CD14-positive monocyte (primary cell): ENCODE measurements around the gene GGA1. TPM values are rescaled to one million over a fixed set of nuclear protein-coding genes. Genes with fewer than 3 reads are reported as not detected.

ENCODE experiments used
- DNase-seq, 3 donors: peaks; one replicate each; pipeline ENCODE4 v3.0.0-alpha.2; 2011 to 2022
- H2AFZ ChIP-seq: 2 replicates; pipeline ENCODE4 v1.6.0; 2012; ENCODE audit warnings: mild to moderate bottlenecking, low read depth, low read length, inconsistent platforms; ENCODE audit not compliant: insufficient read depth, poor library complexity, severe bottlenecking
- H3K27ac ChIP-seq, 2 donors: 1 replicate in 1 of 2; 2 replicates in 1 of 2; pipeline ENCODE4 v1.5.1; 2012 to 2013; ENCODE audit warnings: low read length in 2 of 2, control low read depth in 1 of 2, inconsistent platforms in 1 of 2, low read depth in 1 of 2, mild to moderate bottlenecking in 1 of 2
- H3K27me3 ChIP-seq, 2 donors: one replicate each; pipeline versions ENCODE4 v1.6.0 to v1.6.1; 2011 to 2013; ENCODE audit warnings: low read length in 2 of 2; ENCODE audit not compliant: control insufficient read depth in 2 of 2, insufficient read depth in 2 of 2
- H3K36me3 ChIP-seq, 2 donors: replicated peaks in 1 of 2; 1 replicate in 1 of 2; 2 replicates in 1 of 2; pipeline versions ENCODE4 v1.5.1 to v1.6.1; 2012 to 2013; ENCODE audit warnings: low read length in 2 of 2, control low read depth in 1 of 2, inconsistent platforms in 1 of 2, mild to moderate bottlenecking in 1 of 2; ENCODE audit not compliant: insufficient read depth in 2 of 2, control insufficient read depth in 1 of 2
- H3K4me1 ChIP-seq, 2 donors: 1 replicate in 1 of 2; 2 replicates in 1 of 2; pipeline versions ENCODE4 v1.5.1 to v1.6.1; 2012 to 2013; ENCODE audit warnings: low read length in 2 of 2, control low read depth in 1 of 2, inconsistent platforms in 1 of 2, mild to moderate bottlenecking in 1 of 2, moderate library complexity in 1 of 2; ENCODE audit not compliant: insufficient read depth in 2 of 2, control insufficient read depth in 1 of 2
- H3K4me2 ChIP-seq: replicated peaks from 2 replicates; pipeline ENCODE3; 2012; ENCODE audit warnings: low read length, moderate library complexity, mild to moderate bottlenecking; ENCODE audit not compliant: poor library complexity, severe bottlenecking; ENCODE audit errors: extremely low read depth
- H3K4me3 ChIP-seq, 3 experiments: fragments of 200-600 bp in 1 of 3; sonication (generic) in 1 of 3; replicated peaks in 1 of 3; 1 replicate in 2 of 3; 2 replicates in 1 of 3; pipeline ENCODE4 v1.5.1; 2011 to 2013; ENCODE audit warnings: low read length in 3 of 3, mild to moderate bottlenecking in 3 of 3, control low read depth in 2 of 3, low read depth in 2 of 3, inconsistent platforms in 1 of 3, moderate library complexity in 1 of 3
- H3K79me2 ChIP-seq: 2 replicates; pipeline ENCODE4 v1.6.0; 2012; ENCODE audit warnings: mild to moderate bottlenecking, control low read depth, inconsistent platforms, low read length, moderate library complexity; ENCODE audit not compliant: insufficient read depth
- H3K9ac ChIP-seq: 2 replicates; pipeline ENCODE4 v1.6.0; 2017; ENCODE audit warnings: low read length, mild to moderate bottlenecking; ENCODE audit not compliant: insufficient read depth, poor library complexity, severe bottlenecking
- H3K9me3 ChIP-seq, 2 donors: replicated peaks in 1 of 2; 1 replicate in 1 of 2; 2 replicates in 1 of 2; pipeline versions ENCODE4 v1.5.1 to v1.6.1; 2012 to 2013; ENCODE audit warnings: low read length in 2 of 2, control low read depth in 1 of 2; ENCODE audit not compliant: control insufficient read depth in 1 of 2, insufficient read depth in 1 of 2
- H4K20me1 ChIP-seq: 2 replicates; pipeline ENCODE4 v1.6.0; 2012; ENCODE audit warnings: mild to moderate bottlenecking, low read length, control low read depth, moderate library complexity; ENCODE audit not compliant: insufficient read depth
- H3K27ac Mint-ChIP-seq, 7 donors: one replicate each; pipeline ENCODE4 v1.8.0; 2020; ENCODE audit warnings: mild to moderate bottlenecking in 7 of 7, mixed read lengths in 7 of 7, moderate library complexity in 6 of 7, inconsistent platforms in 2 of 7
- H3K27me3 Mint-ChIP-seq, 3 donors: one replicate each; pipeline ENCODE4 v1.8.0; 2021 to 2022; ENCODE audit warnings: low read depth in 3 of 3, mild to moderate bottlenecking in 3 of 3, mixed read lengths in 3 of 3, moderate library complexity in 3 of 3, inconsistent platforms in 1 of 3
- H3K36me3 Mint-ChIP-seq, 2 donors: one replicate each; pipeline ENCODE4 v1.8.0; 2020; ENCODE audit warnings: mixed read lengths in 2 of 2, inconsistent platforms in 1 of 2, mild to moderate bottlenecking in 1 of 2
- H3K4me1 Mint-ChIP-seq: one replicate; pipeline ENCODE4 v1.8.0; 2020; ENCODE audit warnings: mild to moderate bottlenecking, mixed read lengths
- H3K4me3 Mint-ChIP-seq, 2 donors: one replicate each; pipeline ENCODE4 v1.8.0; 2020; ENCODE audit warnings: mild to moderate bottlenecking in 2 of 2, mixed read lengths in 2 of 2, moderate library complexity in 1 of 2
- H3K9me3 Mint-ChIP-seq, 7 donors: one replicate each; pipeline ENCODE4 v1.8.0; 2020 to 2022; ENCODE audit warnings: mixed read lengths in 7 of 7, mild to moderate bottlenecking in 6 of 7, moderate library complexity in 6 of 7, inconsistent platforms in 2 of 7
- WGBS: methylation state at CpG from one replicate; pipeline ENCODE4 v1.1.5; 2013; ENCODE audit warnings: missing lambda C conversion rate; ENCODE audit not compliant: insufficient coverage; 5-methylcytosine and 5-hydroxymethylcytosine counted together
- intact Hi-C, 2 donors: fragments of 100-400 bp; cut with micrococcal nuclease; formaldehyde crosslinking; loops; one replicate each; pipeline versions ENCODE4 v1.15.0 to v1.15.1; 2023
- polyA plus RNA-seq, 3 donors: library from polyadenylated mRNA; depleted of rRNA in 1 of 3; unstranded in 2 of 3; stranded (reverse) in 1 of 3; fragments of 300-500 nt in 2 of 3; fragments of >200 nt in 1 of 3; fragmentation: Illumina TruSeq in 2 of 3; gene quantifications; 1 replicate in 2 of 3; 2 replicates in 1 of 3; pipeline ENCODE4 v1.2.3, GENCODE V29; 2012 to 2021
- TF ChIP-seq, protein P1 (sequence below): fragments of 200-600 bp; IDR thresholded peaks from one replicate; pipeline ENCODE4 v1.8.0; 2022; ENCODE audit warnings: antibody characterized with exemption, mild to moderate bottlenecking

GGA1 gene
- polyA plus RNA-seq, 3 donors = 19.8 to 91.0 (median 24.8) TPM

DNA sequence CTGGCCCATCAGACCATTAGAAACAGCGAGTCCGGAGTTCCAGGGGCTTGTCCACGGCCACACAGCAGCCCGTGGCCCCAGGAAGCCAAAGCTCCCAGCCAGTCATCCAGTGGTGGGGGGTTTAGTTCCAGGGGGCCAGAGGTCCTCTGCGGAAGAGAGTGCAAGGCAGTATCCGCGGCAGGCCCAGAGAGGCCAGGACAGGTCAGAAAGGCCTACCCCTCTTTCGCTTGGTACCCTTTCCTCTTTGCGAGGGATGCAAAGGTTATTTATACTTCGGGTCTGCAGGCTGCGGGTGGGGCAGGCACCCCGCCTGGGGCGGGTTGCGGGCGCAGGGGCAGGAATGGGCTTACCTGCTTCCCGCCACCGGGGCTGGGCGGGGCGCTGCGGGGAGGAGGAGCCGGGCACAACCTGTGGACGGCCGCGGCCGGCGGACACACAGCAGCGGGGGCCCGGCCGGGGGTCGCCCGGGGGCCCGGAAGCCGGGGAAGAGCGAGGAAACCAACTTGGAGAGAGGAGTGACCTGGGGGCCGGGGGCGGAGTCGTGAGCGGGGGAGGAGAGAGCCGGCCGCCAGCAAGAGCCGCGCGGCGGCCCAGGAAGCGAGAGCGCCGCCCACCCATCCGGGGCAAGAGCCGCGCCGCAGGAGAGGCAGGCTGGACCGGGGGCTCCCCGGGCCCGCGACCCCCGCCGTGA, 30.6 kb downstream of the GGA1 start, which contains the start of gene SH3BP1:
Gene SH3BP1, plus strand, starts transcription at position 600 of the 691 bp plus-strand sequence. CDS start 119 bp downstream, outside the sequence.
- H2AFZ ChIP-seq = peak within 1 kb of the TSS; percentile 78
- 4% methylated on average over 48 of the region's 57 CpGs for WGBS
- H4K20me1 ChIP-seq = peaks cover 39% of the 10 kb centered on the region
- H3K4me3 Mint-ChIP-seq = peak within 1 kb of the TSS; percentile 99 to 100
- peaks cover 89% of the 10 kb centered on the region for H3K79me2 ChIP-seq
- peaks cover 28 to 31% of the 10 kb centered on the region in 2 donors for H3K36me3 ChIP-seq
- H3K36me3 Mint-ChIP-seq = peaks cover 21 to 31% of the 10 kb centered on the region in 2 donors
- H3K9me3 ChIP-seq = no peaks in the 10 kb centered on the region
- peaks cover 80% of the 10 kb centered on the region for H3K4me1 Mint-ChIP-seq
- H3K4me1 ChIP-seq = peaks cover 82 to 88% of the 10 kb centered on the region in 2 donors
- H3K4me3 ChIP-seq = peak within 1 kb of the TSS; percentile 90 to 99 (median 98)
- peaks cover 0 to 2% (median 0%) of the 10 kb centered on the region in 3 donors for H3K27me3 Mint-ChIP-seq
- H3K27ac Mint-ChIP-seq = peak within 1 kb of the TSS; percentile 92 to 97 (median 95)
- no peak for DNase-seq
- H3K27ac ChIP-seq = peak within 1 kb of the TSS; percentile 68 to 88
- intact Hi-C loops = no loop called here
- peaks cover 0 to 3% (median 0%) of the 10 kb centered on the region in 7 donors for H3K9me3 Mint-ChIP-seq
- peak within 1 kb of the TSS; percentile 83 for H3K9ac ChIP-seq
- peak within 1 kb of the TSS; percentile 96 for H3K4me2 ChIP-seq
- H3K27me3 ChIP-seq = no peaks in the 10 kb centered on the region
- TF ChIP-seq, protein P1, sequence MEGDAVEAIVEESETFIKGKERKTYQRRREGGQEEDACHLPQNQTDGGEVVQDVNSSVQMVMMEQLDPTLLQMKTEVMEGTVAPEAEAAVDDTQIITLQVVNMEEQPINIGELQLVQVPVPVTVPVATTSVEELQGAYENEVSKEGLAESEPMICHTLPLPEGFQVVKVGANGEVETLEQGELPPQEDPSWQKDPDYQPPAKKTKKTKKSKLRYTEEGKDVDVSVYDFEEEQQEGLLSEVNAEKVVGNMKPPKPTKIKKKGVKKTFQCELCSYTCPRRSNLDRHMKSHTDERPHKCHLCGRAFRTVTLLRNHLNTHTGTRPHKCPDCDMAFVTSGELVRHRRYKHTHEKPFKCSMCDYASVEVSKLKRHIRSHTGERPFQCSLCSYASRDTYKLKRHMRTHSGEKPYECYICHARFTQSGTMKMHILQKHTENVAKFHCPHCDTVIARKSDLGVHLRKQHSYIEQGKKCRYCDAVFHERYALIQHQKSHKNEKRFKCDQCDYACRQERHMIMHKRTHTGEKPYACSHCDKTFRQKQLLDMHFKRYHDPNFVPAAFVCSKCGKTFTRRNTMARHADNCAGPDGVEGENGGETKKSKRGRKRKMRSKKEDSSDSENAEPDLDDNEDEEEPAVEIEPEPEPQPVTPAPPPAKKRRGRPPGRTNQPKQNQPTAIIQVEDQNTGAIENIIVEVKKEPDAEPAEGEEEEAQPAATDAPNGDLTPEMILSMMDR = no peak

GRCh38 chr22:37639771-37640590, 31.3 kb downstream of the GGA1 start:
- peaks cover 72% of the 10 kb centered on the region for H3K4me1 Mint-ChIP-seq
- no peaks in the 10 kb centered on the region for H3K27me3 ChIP-seq
- H3K27ac Mint-ChIP-seq = peak overlapping the region; percentile 92 to 97 (median 95)
- H3K9me3 Mint-ChIP-seq = peaks cover 0 to 3% (median 0%) of the 10 kb centered on the region in 7 donors
- peak overlapping the region; percentile 68 to 88 for H3K27ac ChIP-seq
- peak overlapping the region; percentile 96 for H3K4me2 ChIP-seq
- intact Hi-C loops = loop anchor here (5.0 to 10.0 kb wide), 2 partner anchors 33 to 95 kb away; partner anchors contain the start of gene GGA1 (in 1 of the 2)
- H3K9me3 ChIP-seq = no peaks in the 10 kb centered on the region
- H3K9ac ChIP-seq = peak overlapping the region; percentile 83
- H3K4me1 ChIP-seq = peaks cover 74 to 80% of the 10 kb centered on the region in 2 donors
- peak; percentile 51 to 66 (median 64) for DNase-seq
- peak overlapping the region; percentile 99 to 100 for H3K4me3 Mint-ChIP-seq
- peaks cover 27 to 39% of the 10 kb centered on the region in 2 donors for H3K36me3 Mint-ChIP-seq
- H4K20me1 ChIP-seq = peaks cover 47% of the 10 kb centered on the region
- H3K36me3 ChIP-seq = peaks cover 36 to 39% of the 10 kb centered on the region in 2 donors
- peak overlapping the region; percentile 90 to 99 (median 98) for H3K4me3 ChIP-seq
- peaks cover 92% of the 10 kb centered on the region for H3K79me2 ChIP-seq
- TF ChIP-seq, protein P1 = no peak
- H2AFZ ChIP-seq = peak overlapping the region; percentile 78
- peaks cover 0 to 2% (median 0%) of the 10 kb centered on the region in 3 donors for H3K27me3 Mint-ChIP-seq
- WGBS = 0% methylated on average over 8 of the region's 27 CpGs
